Liver (tissue), 3 donors: ENCODE results near the gene RAB18.

Source experiments
- CTCF ChIP-seq: fragments of 150-350 bp; IDR thresholded peaks from 2 replicates; pipeline ENCODE4 v1.5.1; 2017; ENCODE audit warnings: improper control_type of control experiment, low read depth, low read length; ENCODE audit not compliant: missing input control
- GABPA ChIP-seq, 2 donors: IDR thresholded peaks in 1 of 2; conservative IDR thresholded peaks in 1 of 2; 2 replicates each; pipeline ENCODE4 v1.6.1; 2016; ENCODE audit warnings: antibody characterized with exemption in 2 of 2, mild to moderate bottlenecking in 1 of 2, moderate library complexity in 1 of 2
- HNF4A ChIP-seq, 2 donors: conservative IDR thresholded peaks; 2 replicates each; pipeline ENCODE4 v1.6.1; 2016; ENCODE audit warnings: antibody characterized with exemption in 2 of 2, mild to moderate bottlenecking in 2 of 2
- HNF4G ChIP-seq: IDR thresholded peaks from 2 replicates; pipeline ENCODE4 v1.6.1; 2016; ENCODE audit warnings: antibody characterized with exemption
- JUND ChIP-seq, 2 donors: IDR thresholded peaks; 2 replicates each; pipeline ENCODE4 v1.6.1; 2016; ENCODE audit warnings: antibody characterized with exemption in 2 of 2
- RAD21 ChIP-seq, 2 donors: IDR thresholded peaks; 2 replicates each; pipeline ENCODE4 v1.6.1; 2016; ENCODE audit warnings: antibody characterized with exemption in 2 of 2, mild to moderate bottlenecking in 2 of 2
- REST ChIP-seq: IDR thresholded peaks from 2 replicates; pipeline ENCODE4 v1.6.1; 2016; ENCODE audit warnings: antibody characterized with exemption, mild to moderate bottlenecking
- RXRA ChIP-seq, 2 donors: IDR thresholded peaks; 2 replicates each; pipeline ENCODE4 v1.6.1; 2017 to 2018; ENCODE audit warnings: antibody characterized with exemption in 2 of 2, mild to moderate bottlenecking in 1 of 2
- SP1 ChIP-seq: IDR thresholded peaks from 2 replicates; pipeline ENCODE4 v1.6.1; 2018; ENCODE audit warnings: antibody characterized with exemption, mild to moderate bottlenecking
- TAF1 ChIP-seq: conservative IDR thresholded peaks from 2 replicates; pipeline ENCODE4 v1.6.1; 2016; ENCODE audit warnings: antibody characterized with exemption, mild to moderate bottlenecking
- YY1 ChIP-seq: IDR thresholded peaks from 2 replicates; pipeline ENCODE4 v1.6.1; 2016; ENCODE audit warnings: antibody characterized with exemption, mild to moderate bottlenecking
- TF ChIP-seq, protein P1 (sequence below): IDR thresholded peaks from 2 replicates; pipeline ENCODE4 v1.6.1; 2016; ENCODE audit warnings: antibody characterized with exemption
- TF ChIP-seq, protein P2 (sequence below): IDR thresholded peaks from 2 replicates; pipeline ENCODE4 v1.6.1; 2016; ENCODE audit warnings: antibody characterized with exemption
- TF ChIP-seq, protein P3 (sequence below): IDR thresholded peaks from 2 replicates; pipeline ENCODE4 v1.6.1; 2016; ENCODE audit warnings: antibody characterized with exemption
- donor health status: healthy.
- donor health status: healthy.

DNA sequence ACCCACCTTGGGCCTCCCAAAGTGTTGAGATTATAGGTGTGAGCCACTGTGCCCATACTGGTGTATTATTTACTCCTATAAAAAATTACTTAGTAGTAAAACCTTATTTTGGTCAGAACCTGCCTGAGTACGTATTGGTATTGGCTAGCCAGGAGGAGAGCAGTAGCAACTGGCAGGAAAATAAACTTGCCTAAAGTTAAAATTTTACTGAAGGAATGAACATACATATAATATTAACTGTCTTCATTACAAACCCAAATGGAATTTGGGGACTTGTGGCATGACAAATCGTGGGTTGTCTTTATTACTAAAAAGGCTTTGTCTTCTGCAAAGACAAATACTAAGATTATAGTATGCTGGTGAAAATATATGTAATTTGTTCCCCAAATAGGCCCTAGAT is 8.4 kb downstream of the RAB18 start:
- no peak for TF ChIP-seq CTCF
- TF ChIP-seq, protein P1, sequence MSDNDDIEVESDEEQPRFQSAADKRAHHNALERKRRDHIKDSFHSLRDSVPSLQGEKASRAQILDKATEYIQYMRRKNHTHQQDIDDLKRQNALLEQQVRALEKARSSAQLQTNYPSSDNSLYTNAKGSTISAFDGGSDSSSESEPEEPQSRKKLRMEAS = no peak
- TF ChIP-seq TAF1 = no peak
- TF ChIP-seq HNF4G = no peak
- no peak for TF ChIP-seq YY1
- TF ChIP-seq GABPA (IDR thresholded peaks at IDR 0.05 in 1 of 2, conservative IDR thresholded peaks at IDR 0.05 in 1 of 2) = no peak
- TF ChIP-seq REST = no peak
- no peak for TF ChIP-seq HNF4A (conservative IDR thresholded peaks at IDR 0.05)
- TF ChIP-seq RAD21 (IDR thresholded peaks at IDR 0.05) = no peak
- TF ChIP-seq JUND (IDR thresholded peaks at IDR 0.05) = no peak
- TF ChIP-seq, protein P2, sequence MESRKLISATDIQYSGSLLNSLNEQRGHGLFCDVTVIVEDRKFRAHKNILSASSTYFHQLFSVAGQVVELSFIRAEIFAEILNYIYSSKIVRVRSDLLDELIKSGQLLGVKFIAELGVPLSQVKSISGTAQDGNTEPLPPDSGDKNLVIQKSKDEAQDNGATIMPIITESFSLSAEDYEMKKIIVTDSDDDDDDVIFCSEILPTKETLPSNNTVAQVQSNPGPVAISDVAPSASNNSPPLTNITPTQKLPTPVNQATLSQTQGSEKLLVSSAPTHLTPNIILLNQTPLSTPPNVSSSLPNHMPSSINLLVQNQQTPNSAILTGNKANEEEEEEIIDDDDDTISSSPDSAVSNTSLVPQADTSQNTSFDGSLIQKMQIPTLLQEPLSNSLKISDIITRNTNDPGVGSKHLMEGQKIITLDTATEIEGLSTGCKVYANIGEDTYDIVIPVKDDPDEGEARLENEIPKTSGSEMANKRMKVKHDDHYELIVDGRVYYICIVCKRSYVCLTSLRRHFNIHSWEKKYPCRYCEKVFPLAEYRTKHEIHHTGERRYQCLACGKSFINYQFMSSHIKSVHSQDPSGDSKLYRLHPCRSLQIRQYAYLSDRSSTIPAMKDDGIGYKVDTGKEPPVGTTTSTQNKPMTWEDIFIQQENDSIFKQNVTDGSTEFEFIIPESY = no peak
- TF ChIP-seq SP1 = no peak
- TF ChIP-seq, protein P3, sequence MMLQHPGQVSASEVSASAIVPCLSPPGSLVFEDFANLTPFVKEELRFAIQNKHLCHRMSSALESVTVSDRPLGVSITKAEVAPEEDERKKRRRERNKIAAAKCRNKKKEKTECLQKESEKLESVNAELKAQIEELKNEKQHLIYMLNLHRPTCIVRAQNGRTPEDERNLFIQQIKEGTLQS = no peak
- no peak for TF ChIP-seq RXRA (IDR thresholded peaks at IDR 0.05)
